NCI-H226 (cell line): ENCODE measurements around the gene TNFRSF13B.
"Not testable (repeated sequence)": the region's sequence is repeated elsewhere in the genome, so short reads cannot be mapped to it uniquely, and the experiment has no call there.

Experiments used
- DNase-seq: peaks from one replicate; pipeline ENCODE4 v3.0.0-alpha.2; 2015

Gene TNFRSF13B

DNA sequence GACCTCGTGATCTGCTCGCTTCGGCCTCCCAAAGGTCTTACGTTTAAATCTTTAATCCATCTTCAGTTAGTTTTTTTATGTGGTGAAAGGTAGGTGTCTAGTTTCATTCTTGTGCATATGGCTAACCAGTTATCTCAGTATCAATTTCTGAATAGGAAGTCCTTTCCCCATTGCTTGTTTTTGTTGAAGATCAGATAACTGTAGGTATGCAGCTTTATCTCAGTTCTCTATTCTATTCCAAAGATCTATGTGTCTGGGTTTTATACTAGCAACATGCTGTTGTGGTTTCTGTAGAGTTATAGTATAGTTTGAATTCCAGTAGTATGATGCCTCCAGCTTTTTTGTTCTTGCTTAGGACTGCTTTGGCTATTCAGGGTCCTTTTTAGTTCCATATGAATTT lies 65.2 kb downstream of the TNFRSF13B start:
- peak; percentile 32 for DNase-seq

DNA sequence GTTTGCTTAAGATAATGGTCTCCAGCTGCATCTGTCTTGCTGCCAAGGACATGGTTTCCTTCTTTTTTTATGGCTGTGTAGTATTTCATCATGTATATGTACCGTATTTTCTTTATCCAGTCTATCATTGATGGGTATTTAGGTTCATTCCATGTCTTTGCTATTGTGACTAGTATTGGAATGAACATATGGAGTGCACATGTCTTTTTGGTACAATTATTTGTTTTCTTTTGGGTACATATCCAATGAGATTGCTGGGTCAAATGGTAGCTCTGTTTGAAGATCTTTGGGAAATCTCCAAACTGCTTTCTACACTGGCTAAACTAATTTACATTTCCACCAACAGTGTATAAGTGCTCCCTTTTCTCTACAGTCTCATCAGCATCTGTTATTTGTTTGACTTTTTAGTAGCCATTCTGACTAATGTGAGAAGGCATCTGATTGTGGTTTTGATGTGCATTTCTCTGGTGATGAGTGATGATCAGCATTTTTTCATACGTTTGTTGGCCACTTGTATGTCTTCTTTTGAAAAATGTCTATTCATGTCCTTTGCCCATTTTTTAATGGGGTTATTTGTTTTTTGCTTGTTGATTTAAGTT lies 66.2 kb downstream of the TNFRSF13B start:
- DNase-seq, result peak; percentile 70

DNA sequence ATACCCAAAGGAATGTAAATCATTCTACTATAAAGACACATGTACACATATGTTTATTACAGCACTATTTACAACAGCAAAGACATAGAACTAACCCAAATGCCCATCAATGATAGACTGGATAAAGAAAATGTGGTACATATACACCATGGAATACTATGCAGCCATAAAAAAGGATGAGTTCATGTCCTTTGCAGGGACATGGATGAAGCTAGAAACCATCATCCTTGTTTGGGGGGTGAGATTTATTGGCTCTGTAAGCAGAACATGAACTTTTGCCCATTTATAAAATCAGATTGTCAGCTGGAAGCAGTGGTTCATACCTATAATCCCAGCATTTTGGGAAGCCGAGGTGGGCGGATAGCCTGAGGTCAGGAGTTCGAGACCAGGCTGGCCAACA lies 68.8 kb downstream of the TNFRSF13B start:
- DNase-seq, result not testable (repeated sequence)

GRCh38 chr17:16900288-16900882 lies 71.5 kb downstream of the TNFRSF13B start:
- DNase-seq, result no peak

- DNase-seq, result not testable (repeated sequence)
Observed at GRCh38 chr17:16897211-16897896, 74.6 kb downstream of the TNFRSF13B start.

- not testable (repeated sequence) for DNase-seq
Observed at GRCh38 chr17:16896235-16896634, 75.7 kb downstream of the TNFRSF13B start.

DNA sequence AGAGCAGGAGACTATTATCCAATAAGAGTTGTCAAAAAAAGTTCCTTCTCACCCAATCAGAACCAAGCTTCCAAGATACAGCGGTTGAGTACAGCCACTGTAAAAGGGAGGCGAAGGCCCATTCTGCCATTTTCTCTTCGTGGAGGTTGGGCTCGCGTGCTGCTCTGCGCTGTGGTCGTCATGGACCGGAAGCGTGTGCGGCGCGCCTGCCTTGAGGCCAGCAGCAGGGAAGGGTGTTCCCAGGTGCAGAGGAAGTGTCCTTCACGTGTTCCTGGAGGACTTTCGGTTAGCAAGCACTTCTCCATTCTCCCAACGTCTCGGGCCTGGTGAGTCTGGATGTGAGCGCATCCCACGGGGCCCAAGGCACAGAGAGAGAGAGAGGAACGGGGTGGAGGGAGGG lies 78.4 kb downstream of the TNFRSF13B start:
- DNase-seq, result not testable (repeated sequence)

GRCh38 chr17:16892876-16893454 lies 79.0 kb downstream of the TNFRSF13B start:
- not testable (repeated sequence) for DNase-seq

DNA sequence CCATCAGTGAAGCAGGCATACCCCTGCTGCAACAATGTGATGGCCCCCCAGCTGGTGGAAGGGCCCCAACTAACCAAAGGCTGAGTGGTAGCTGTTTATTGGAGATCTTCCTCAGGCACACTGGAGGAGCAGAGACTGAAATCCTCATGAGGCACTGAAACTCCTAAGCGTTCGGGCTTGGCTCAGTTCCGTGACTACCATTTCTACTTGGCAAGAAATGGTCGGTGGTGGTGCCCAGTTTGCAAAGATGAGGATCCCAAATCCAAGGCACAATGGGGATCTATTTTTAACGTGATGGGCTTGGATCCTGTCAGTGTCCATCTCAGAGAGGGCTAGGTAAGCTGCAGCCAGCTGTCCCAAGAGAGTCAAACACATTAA lies 82.8 kb downstream of the TNFRSF13B start:
- no peak for DNase-seq
